ENCODE data around the gene MYO15B.

Gene MYO15B

GRCh38 chr17:75639771-75640555 is 52.4 kb downstream of the MYO15B start:
- DNase-seq (ENCODE audit: low spot score): no peak

- DNase-seq (ENCODE audit: low spot score): no peak
Measured at GRCh38 chr17:75640556-75641119, 53.0 kb downstream of the MYO15B start.

GRCh38 chr17:75641343-75641742 is 53.7 kb downstream of the MYO15B start:
- DNase-seq (ENCODE audit: low spot score): no peak

- DNase-seq (ENCODE audit: low spot score): no peak
Measured at GRCh38 chr17:75642182-75642783, 54.7 kb downstream of the MYO15B start.

GRCh38 chr17:75642784-75643642 is 55.4 kb downstream of the MYO15B start:
- no peak for DNase-seq (ENCODE audit: low spot score)

DNA sequence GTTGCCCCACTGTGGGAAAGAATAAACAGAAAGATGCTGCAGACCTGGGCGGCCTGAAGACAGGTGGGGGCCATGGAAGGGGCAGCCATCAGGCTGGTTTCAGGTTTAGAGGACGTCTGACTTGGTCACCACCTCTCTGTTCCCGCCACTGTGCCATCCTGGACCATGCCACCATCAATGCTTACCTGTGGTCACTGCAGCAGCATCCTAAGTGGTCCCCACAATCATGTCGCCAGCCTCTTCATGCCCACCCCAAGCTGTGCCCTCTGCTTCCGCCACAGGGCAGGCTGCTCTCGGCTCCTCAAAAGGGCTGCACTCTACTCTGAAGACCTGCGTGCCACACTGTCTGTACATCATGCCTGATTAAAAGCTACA is 56.0 kb downstream of the MYO15B start:
- no peak for DNase-seq (ENCODE audit: low spot score)

GRCh38 chr17:75645501-75645888 is 57.9 kb downstream of the MYO15B start:
- DNase-seq (ENCODE audit: low spot score): no peak

DNA sequence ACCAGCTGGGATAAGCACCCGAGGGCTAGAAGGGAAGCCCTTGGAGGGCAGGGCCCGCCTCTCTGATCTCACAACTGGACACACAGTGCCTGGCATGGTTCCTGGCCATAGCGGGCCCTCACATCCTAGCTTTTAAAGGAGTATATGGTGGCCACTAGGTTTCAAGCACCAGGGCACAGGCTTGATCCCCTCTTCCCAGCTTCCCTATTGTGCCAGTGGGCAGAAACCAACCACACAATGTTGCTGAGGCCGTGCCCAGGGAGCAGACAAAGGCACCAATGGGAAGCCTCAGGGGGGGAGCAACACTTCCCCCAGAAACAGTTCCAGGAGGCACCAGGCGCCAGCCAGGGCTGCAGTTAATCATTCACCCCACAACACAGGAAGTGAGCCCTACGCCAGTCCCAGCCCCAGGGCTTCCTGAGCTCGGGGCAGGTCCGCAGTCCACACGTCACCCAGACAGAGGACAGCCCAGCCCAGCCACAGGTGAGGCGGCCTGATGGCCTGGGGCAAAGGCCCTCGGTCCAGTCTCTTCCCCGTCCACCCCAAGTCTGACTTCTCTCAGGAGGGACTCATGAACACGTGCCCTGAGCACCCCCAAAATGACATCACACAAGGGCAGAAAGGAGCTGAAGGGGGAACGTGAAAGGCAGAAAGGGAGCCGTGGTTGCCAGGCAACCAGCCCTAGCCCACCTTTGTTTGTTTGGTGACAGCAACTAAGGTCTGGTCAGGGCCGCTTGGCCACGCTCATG is 58.5 kb downstream of the MYO15B start:
- no peak for DNase-seq (ENCODE audit: low spot score)

DNA sequence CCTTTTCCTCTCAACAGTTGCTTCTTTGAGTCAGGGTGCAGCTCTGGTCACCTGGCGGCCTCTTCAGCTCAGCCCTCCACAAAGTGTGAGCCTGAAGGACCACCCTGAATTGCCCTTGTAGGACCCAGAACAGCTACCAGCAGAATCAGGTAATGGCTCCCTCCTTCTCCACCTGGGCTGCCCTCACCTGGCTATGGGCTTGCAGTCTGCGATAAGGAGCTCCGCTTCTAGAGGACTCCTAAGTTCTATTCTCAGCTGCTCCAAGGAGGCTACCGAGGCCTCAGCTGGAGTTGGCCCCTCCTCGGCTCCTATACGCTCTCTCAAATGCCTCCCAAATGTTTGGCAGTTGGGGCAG is 59.0 kb downstream of the MYO15B start:
- DNase-seq (ENCODE audit: low spot score): no peak

DNA sequence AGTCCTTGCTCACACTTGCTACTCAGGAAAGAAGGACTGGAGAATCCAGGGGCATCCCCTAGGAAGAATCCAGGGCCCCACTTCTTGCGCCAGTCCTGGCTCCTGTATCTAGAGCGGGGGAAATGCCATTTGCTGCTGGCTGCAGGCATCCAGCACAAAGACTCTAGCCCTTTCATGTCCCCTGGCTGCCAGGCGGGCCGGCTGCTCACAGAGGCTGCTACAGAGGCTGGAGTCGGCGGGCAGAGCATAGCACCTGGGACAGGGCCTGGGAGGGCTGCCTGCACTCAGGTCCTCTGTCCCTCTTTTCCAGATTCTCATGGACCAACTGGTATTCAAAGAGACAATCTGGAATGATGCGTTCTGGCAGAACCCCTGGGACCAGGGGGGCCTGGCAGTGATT is 59.5 kb downstream of the MYO15B start:
- no peak for DNase-seq (ENCODE audit: low spot score)

DNA sequence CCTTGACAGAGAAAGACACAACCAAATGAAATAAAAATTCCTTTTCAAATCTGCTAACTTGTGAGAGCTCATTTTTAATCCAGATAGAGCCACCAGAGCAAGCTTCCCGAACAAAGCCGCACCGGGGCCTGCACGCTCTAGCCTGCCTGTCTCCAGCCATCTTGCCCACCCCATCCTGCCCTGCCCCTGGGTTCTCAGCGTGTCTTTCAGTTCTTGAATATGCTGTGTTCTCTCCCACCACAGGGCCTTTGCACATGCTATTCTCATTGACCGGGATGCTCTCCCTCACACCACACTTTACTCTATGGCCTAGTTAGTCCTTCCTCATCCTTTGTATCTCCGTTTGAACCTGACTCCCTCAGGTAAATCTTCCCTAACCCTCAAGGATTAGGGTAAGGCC is 60.3 kb downstream of the MYO15B start:
- no peak for DNase-seq (ENCODE audit: low spot score)

DNA sequence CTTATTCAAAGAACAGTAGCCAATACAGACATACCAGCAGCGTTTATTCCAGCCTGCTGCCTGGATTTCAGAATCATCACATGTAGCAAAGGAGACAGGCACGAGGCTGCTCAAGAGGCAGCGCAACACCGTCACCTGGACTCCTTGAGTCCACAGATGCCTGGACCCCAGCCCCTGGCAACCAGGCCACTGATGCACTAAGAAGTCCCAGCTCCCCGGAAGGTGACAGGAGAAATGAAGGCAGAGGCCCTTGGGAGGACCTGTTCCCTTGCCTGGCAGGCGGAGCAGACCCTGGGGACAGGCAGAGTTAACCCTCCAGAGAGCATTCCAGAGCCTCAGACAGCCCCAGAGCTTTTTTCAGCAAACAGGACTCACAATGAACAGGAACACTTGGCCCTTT is 62.1 kb downstream of the MYO15B start:
- no peak for DNase-seq (ENCODE audit: low spot score)

GRCh38 chr17:75650874-75651273 is 63.3 kb downstream of the MYO15B start:
- DNase-seq (ENCODE audit: low spot score): no peak

DNA sequence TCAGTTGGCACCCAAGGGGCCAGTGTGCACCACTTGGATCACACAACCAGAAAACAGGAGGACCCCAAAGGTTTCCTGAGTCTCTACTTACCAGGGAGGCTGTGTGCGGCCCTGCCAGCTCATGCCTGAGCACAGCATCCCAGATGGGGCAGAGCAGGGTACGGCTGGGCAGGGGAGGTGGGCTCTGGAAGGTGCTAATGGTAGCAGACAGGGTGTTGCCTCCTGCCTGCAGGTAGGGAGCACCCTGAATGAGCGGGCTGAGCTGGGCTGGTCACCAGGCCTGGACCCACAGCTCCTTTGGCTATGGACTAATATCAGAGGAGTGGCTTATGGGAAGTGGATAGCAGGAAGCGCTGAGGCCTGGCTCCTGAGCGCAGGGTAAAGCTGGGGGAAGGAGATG is 64.7 kb downstream of the MYO15B start:
- no peak for DNase-seq (ENCODE audit: low spot score)

GRCh38 chr17:75652934-75653549 is 65.4 kb downstream of the MYO15B start:
- peak; percentile 53 for DNase-seq (ENCODE audit: low spot score)

DNA sequence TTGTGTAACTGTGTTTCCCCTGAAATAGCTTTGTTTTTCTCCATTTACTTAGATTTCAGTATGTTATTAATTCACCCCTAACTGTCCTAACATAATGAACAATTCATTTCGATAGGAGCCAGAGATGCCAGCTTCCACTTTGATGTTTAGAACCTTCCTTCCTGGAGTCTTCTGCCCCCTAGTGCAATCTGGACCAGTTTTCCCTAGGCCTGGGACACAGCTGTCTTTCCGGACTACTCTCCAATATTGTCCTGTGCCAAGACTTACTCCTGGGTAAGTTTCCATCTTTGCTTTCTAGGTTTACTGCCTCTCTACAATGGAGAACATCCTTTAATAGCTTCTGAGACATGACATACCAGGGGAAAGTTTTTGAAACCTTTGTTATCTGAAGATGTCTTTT is 66.6 kb downstream of the MYO15B start:
- peak; percentile 43 for DNase-seq (ENCODE audit: low spot score)

DNA sequence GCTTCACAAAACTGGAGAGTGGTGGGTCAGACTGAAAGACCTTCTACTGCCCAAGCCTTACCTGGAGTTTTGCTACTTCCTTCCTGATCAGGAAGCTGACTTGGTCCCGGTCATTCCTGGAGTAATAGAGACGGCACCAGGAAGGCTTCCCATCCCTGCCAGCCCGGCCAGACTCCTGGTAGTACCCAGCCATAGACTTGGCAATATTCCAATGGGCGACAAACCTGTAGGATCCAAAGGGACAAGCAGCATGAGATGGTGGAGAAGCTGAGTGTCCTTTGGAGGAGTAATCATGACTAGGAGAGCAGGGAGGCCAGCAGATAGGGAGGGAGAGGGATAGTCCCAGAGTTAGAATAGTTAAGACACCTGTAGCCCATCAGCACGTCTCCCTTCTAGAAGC is 70.6 kb downstream of the MYO15B start:
- DNase-seq (ENCODE audit: low spot score): no peak

DNA sequence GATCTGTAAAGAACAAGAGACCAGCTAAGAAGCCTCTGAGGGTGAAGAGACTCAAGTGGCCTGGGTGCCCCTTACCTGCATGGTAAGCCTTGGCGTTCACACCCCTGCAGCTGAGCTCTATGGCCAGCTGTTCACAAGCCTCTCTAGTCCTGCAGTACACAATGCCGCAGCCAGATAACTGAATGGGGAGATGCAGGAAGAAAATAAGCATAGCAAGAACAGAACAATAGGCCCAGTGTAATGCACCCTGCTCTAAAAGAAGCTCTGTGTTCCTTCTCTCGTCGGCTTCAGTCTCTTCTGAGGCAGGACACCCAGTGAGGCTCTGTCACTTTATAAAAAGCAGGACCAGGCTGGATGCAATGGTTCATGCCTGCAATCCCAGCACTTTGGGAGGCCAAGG is 73.9 kb downstream of the MYO15B start:
- no peak for DNase-seq (ENCODE audit: low spot score)

DNA sequence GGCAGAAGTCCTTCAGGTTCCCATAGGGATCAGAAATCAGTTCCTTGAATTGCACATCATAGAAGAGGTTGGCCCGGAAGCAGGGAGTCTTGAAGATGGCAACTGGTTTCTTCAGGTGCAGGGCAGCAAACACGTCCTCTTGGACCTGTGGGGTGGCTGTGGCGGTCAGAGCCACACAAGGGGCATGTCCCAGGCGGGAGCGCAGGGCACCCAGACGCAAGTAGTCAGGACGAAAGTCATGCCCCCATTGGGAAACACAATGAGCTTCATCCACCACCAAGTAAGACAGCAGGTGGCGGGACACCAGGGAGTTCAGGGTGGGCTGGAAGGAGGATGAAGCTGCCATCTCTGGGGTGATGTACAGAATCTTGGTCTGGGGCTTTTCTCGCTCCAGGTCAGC is 74.9 kb downstream of the MYO15B start:
- no peak for DNase-seq (ENCODE audit: low spot score)

DNA sequence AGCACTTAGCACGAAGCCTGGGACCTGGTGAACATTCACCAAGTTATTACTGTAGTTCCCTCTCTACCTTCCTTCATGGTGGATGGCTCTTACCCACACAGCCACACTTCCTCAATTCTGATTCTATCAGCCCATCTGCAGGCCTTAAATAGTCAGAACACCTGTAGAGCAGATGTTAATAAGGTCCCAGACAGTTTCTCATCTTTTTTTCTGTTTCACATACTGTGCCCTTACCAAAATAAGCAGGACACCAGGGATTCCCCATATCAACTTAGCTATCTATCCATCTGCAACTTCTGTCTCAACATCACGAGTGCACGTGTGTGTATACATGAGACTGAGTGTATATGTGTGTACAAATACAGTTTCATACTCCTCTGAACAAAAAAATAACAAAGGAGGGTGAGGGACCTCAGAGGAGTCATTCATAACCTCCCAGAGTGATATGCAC is 76.5 kb downstream of the MYO15B start:
- DNase-seq (ENCODE audit: low spot score): no peak

GRCh38 chr17:75665981-75666380 is 78.4 kb downstream of the MYO15B start:
- DNase-seq (ENCODE audit: low spot score): no peak
